Measurements from ENCODE around the gene NKIRAS2.

NKIRAS2 gene

GRCh38 chr17:42019509-42020404 lies at the start of gene NKIRAS2:
TSS of gene NKIRAS2 (plus strand) at chr17:42020090. CDS start at chr17:42021578, 1,488 bp downstream.
- DNase-seq: peak; percentile 96

- no peak for DNase-seq
Observed at GRCh38 chr17:41970901-41971331, 49.0 kb upstream of the NKIRAS2 start.

GRCh38 chr17:41971721-41972523 lies 48.0 kb upstream of the NKIRAS2 start:
- DNase-seq: no peak

GRCh38 chr17:41972571-41973407 lies 47.1 kb upstream of the NKIRAS2 start:
- no peak for DNase-seq

- no peak for DNase-seq
Observed at GRCh38 chr17:41973408-41973811, 46.5 kb upstream of the NKIRAS2 start.

- DNase-seq: no peak
Observed at GRCh38 chr17:41974031-41974430, 45.9 kb upstream of the NKIRAS2 start.

GRCh38 chr17:41974658-41975057 lies 45.2 kb upstream of the NKIRAS2 start:
- no peak for DNase-seq

GRCh38 chr17:41975099-41976083 lies 44.5 kb upstream of the NKIRAS2 start:
- no peak for DNase-seq

- no peak for DNase-seq
Observed at GRCh38 chr17:41976142-41976768, 43.6 kb upstream of the NKIRAS2 start.

- no peak for DNase-seq
Observed at GRCh38 chr17:41977991-41978390, 41.9 kb upstream of the NKIRAS2 start.

GRCh38 chr17:41982026-41982760 lies 37.7 kb upstream of the NKIRAS2 start:
- no peak for DNase-seq

- DNase-seq: no peak
Observed at GRCh38 chr17:41984454-41984853, 35.4 kb upstream of the NKIRAS2 start.

GRCh38 chr17:41985919-41986318 lies 34.0 kb upstream of the NKIRAS2 start:
- DNase-seq: no peak

GRCh38 chr17:41986634-41987033 lies 33.3 kb upstream of the NKIRAS2 start:
- DNase-seq: no peak

- no peak for DNase-seq
Observed at GRCh38 chr17:41987642-41988041, 32.2 kb upstream of the NKIRAS2 start.

- DNase-seq: no peak
Observed at GRCh38 chr17:41988418-41988817, 31.5 kb upstream of the NKIRAS2 start.

GRCh38 chr17:41989702-41990419 lies 30.0 kb upstream of the NKIRAS2 start:
- no peak for DNase-seq

- DNase-seq: no peak
Observed at GRCh38 chr17:41992576-41992975, 27.3 kb upstream of the NKIRAS2 start.

- no peak for DNase-seq
Observed at GRCh38 chr17:41996855-41997164, 23.1 kb upstream of the NKIRAS2 start.

GRCh38 chr17:41998497-41998896 lies 21.4 kb upstream of the NKIRAS2 start:
- no peak for DNase-seq

All from femur (tissue), 1 donor.